GM21447 (cell line): ENCODE measurements around the gene SYNDIG1.

Experiments used
- ATAC-seq: cut with Tn5 transposase; IDR thresholded peaks from one replicate; pipeline ENCODE4 v1.9.1; 2021; ENCODE audit not compliant: unreplicated experiment

The SYNDIG1 gene

DNA sequence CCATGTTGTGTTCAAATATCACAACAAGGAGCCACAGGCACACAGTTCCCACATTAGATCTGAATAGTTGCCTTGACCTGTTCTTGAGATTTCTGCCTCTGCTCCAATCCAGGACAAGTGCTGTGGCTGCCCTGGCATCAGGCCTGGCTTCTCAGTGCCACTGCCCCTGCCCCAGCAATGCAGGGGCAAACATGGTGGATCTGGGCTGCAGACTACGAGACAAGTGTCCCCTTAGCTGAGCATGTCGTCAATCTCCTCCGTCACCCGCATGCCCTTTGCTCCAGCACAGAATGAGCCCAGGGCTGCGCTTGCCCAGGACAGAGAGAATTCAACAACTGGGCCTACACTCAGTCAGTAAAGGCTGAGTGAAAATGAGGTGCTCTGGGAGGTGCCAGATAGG is 201.6 kb downstream of the SYNDIG1 start:
- ATAC-seq, result no peak

DNA sequence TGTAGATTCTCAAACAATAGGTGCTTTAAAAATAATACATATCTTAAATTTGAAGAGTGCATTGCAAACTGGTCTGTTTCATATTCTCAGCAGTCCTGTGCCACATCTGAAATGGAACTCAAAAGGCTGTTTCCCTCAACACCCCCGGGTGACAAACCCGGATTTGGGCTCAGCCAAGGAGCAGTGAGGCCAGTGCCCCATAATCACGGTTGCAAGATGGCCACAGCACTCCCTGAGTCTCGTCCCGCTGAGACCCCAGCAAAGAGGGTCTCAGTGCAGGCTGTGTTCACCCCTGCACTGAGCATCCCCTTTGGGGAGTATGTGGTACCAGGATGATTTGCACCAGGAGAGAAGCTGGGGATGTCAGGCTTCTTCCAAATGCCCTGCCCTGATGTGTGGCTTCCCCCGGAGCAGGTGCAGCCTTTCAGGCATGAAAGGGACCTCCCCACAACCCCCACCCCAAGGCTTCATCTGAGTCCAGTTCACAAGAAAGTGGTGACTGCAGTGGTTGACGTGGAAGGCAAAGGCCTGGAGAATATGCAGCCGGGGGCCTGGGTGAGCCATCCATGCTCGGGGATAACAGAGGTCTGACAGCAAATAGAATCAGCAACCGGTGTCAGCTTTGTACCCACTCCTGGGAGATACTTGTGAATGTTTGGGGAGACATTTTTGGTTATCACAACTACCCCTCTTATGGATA is 202.9 kb downstream of the SYNDIG1 start:
- no peak for ATAC-seq

DNA sequence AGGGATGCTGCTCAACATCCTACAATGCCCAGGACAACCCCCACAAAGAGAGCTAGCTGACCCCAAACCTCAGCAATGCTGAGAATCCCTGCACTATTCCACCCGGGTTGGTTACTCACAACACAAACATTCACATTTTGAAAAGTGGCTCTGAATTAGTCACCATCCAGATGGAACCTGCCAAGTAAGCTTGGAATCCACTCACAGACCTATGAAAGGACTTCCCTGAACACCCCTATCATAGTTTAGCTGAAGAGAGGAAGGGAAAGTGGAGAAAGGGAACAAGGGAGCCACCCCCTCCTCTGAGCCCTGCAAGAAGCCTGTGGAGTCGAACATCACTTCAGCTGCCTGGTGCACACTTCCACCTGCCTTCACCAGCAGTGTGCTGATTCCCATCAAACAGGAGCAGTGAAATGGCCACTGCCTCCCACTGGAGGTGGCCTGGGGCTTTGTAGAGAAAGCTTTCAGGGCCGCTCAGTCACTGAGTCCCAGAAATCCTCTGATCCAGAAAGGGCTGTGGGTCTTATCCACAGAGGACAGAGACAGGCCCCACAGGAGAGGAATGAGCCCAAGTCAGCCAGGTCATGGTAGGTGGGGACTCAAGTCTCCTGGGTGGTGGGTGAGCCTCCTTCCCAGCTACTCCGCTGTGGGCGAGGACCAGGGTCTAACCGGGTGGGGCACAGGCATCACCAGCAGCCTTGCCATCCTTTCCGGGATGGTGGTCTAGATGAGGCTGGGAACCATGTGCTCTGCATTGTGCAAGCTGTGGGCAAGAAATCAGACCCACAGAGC is 203.7 kb downstream of the SYNDIG1 start:
- ATAC-seq, result no peak

DNA sequence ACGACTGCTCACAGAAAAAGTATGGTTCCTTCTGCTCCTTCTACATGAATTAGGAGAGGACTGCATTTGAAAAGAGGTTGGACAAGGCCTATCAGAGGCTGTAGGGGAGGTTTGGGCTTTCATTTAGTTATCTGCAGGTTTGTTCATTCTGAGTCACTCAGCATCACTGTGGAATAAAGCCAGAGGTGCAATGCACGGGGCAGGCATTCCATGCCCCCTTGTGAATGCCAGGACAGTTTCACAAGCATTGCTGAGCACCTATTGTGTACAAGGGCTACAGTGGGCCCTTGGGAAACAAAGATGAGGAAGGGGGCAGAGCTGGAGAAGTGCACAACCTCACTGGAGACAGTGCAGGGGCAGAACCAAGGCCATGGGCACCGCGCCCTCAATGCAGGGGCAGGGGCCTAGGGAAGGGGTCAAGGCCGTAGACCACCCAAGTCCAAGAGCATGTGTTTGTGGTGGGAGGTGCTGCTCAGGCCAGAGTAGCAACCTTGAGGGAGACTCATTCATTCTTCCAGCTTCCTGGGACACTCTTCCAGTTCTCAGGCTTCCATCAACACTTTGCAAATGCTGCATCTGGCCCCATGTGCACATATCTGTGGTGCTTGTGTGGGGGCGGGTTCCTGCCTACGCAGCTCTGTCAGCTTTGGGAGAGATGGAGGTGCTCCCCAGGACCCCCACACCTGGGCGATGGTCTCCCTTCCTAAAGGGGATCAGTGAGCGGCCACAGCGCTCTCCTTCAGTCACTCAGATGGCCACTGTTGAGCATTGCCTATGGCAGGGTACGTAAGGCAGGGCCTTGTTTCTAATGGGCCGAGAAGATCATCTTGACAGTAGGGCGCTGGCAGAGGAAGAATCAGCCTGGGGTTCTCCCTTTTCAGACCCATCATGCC is 204.5 kb downstream of the SYNDIG1 start:
- ATAC-seq, result no peak

DNA sequence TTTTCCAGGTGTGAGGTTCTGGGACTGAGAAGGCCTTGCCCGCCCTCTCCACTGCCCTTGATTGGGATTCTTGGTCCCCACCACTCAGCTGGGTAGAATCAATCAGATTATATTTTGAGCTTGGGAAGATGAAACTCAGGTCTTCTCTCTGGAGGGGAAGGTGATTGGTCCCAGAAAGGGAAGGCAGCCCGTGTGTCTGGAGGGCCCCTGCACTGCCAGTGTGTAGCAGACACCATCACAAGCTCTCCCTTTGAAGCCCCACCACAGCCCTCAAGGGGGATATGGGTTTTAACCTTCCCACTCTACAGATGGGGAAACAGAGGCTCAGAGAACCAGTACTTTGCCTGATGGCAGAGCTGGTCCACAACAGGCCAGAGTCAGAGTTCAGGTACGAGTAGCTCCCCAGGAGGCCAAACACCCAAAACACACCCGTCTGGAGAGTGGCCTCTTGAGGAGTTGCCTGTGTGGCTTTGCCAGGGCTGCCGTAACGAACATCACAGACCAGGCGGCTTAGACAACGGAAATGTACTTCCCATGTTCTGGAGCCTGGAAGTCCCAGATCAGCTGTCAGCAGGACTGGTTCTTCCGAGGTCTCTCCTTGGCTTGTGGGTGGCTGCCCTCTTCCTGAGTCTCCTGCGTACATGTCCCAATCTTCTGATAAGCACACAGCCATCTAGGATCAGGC is 205.6 kb downstream of the SYNDIG1 start:
- ATAC-seq, result no peak

DNA sequence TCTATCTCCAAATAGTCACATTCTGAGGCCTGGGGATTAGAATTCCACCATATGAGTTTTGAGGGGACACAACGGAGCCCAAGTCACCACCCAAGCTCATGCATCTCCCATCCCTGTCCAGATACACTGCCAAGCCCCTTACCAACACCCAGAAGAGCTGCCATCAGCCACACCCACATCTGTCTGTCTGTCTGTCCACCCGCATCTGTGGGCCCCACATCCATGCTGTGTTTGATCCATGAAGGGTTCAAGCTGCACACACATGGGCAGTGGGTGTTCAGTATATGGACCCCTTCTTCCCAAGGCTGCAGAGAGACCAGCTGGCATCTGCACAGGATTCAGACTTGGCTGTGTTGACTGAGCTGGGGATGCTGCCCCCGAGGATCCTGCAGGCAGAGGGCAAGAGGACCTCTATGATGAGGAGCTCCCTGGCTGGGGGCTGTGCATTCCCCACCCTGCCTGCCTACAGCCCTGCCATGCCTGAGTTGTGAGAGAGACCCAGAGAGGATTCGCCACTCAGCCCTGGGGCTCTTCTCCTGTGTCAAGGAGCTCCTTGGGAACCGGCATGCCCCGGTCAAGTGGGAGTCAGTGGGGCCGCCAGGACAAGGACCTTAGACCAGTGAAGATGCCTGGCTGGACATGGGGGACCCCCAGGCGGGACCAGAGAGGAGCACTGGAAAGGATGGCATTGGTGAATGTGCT is 206.4 kb downstream of the SYNDIG1 start:
- ATAC-seq, result no peak

DNA sequence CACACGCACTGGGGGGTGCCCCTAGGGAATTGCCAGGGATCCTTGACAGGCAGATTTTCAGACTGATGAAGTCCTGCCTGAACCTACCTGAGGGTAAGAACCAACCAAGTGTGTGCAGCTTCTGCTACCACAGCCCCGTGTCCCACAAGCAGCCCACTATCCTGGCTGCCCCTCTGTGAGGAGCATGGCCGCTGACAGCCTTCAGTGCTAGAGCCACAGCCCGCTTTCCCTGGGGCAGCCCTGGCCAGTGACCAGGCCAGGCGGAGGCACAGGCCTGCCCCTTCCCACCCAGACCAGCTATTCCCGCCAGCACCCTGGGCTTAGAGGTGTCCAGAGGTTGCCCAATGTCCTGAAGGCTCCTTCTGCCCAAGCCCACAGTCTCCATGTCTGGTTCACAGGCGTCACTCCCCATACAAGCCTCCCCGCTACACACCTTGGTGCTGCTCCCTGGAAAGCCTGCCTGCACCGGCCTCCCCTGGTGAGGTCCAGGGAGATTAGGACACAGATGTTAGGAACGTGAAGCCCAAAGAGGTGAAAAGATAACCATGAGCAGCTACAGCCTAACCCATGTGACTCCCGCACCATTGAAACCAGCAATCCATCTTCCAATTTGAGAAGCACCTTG is 207.0 kb downstream of the SYNDIG1 start:
- ATAC-seq, result no peak

DNA sequence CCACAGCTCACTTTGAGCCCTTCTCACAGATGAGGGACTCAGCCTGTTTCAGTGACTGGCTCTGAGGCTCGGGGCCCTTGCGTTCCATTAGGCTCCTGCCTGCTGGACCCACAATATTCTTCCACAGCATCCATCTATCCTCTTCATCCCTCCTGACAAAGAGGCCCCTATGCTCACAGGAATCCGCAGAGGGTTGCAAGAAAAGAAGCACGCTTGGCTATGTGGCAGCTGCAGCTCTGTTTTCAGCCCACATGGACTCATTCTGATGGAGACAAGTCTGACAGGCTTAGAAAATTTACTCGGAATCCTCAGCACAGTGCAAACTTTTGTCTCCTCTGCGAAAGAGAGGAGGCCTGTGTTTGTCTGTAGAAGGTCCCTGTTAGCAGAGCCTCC is 207.5 kb downstream of the SYNDIG1 start:
- ATAC-seq, result no peak

DNA sequence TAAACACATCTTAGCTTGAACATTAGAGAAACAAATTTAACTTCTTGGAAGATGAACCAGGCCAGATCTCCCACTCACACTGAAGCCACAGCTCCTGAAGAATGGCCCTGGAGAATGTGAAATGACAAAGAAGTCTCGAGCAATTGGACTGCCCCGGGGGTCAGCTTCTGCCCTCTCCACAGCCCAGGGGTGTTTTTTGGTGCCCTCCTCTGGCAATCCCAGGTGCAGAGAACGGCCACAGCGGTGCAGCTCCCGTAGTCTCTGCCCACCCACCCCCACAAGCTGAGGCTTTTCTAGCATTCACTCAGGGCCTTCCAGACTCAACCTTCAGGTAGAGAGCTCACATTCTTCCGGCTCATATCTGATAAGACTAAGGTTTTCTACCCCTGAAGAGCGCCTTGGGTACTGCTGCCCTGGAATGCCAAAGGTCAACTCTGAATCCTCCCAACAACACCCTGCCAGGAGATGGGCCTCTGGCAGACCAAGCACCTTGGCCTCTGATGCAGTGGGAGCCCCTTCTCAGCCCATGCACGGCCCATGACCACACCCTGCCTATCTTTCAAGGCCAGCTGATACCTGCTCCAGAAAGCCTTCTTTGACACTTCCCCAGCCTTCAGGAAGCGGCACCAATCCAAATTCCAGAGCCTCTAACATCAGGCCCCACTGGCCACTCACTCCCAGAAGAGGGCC is 208.3 kb downstream of the SYNDIG1 start:
- ATAC-seq, result no peak

DNA sequence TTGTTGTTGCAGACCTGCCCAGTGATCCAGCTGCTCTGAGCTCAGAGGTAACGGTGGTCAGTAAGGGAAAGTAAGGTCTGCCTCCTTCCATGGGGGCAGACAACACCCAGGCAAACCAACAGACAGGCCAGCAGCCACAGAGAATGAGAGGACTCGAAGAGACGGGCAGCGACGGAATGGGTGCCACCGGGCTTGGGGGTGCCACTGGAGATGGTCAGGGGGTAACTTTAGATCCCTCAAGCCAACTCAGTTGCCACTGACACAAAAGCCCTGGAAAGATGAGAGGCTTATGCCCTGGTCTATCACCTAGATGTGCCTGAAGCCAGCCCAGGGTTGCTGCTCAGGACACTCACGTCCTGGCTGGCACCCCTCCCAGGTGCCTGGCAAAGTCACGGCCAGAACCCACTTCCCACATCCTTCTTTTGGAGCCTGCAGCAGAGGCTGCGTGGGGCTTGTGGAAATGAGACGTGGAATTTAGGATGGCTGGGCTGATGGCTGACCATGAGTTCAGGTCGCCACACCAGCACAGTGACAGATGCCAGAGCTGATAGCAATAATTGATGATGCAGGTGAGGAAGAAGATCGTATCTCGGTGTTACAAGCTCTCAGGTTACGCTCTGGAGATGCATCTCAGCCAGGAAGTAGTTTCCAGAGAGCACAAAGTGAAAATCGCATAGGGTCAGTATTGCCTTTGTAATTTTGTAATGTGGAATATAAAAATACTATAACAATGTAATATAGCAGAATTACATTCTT is 209.1 kb downstream of the SYNDIG1 start:
- no peak for ATAC-seq

DNA sequence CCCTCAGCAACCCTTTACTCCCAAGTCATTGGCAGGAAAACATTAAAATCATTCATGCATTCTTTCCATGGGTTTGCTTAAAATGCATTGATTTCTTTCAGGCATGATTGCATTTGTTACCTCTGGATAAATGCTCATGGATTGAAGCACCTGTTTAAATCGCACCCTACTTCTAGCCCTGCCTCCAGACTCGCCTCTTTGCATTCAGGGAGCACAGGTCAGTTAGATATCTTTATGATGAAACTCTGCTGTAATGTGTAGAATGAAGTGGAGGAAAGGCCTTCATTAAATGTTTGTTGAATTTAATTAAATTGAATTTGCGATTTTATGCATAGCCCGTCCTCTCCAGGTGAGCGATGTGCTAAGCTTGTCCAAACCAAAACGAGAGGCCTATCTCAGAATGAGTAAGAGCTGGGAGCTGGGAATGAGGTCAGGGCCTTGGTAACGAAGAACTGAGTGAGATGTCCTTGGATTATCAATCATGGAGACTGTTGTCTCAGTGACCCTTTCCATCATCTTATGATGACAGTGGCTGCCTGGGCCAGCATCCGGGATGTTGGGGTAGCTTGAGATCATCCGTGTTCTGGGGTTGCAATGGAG is 210.1 kb downstream of the SYNDIG1 start:
- ATAC-seq, result no peak

DNA sequence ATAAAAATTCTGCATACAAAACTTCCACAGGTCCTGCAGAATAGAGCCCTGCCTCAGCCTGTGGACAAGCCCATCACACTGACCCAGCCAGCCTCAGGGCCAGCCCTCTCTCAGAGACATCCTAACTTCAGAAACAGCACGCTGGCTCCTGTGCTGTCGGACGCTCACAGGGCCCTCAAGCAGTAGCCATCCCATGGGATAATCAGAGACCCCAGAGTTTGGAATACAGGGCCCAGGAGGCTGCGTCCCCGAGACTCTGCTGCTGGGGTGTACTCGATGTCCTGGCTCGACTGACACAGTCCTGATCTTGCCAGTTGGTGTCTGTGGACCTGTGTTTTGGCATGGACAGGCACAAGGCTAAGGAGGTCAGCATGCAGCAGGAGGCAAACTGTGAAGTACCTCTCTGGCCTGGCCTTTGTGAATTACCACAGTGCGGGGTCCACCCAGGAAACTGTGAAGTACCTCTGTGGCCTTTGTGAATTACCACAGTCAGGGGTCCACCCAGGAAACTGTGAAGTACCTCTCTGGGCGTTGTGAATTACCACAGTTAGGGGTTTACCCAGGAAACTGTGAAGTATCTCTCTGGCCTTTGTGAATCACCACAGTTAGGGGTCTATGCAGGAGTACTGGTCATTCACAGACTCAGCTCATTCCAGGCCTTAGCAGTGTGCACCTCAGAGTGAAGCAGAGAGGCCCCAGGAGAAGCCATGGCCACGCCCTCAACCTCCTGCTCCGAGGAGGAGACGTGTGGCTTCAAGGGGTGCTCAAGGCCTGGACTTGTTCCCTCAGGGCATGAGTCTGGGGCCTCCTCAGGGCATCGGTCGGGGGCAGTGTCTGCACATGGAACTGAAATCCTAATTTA is 212.4 kb downstream of the SYNDIG1 start:
- ATAC-seq, result no peak

DNA sequence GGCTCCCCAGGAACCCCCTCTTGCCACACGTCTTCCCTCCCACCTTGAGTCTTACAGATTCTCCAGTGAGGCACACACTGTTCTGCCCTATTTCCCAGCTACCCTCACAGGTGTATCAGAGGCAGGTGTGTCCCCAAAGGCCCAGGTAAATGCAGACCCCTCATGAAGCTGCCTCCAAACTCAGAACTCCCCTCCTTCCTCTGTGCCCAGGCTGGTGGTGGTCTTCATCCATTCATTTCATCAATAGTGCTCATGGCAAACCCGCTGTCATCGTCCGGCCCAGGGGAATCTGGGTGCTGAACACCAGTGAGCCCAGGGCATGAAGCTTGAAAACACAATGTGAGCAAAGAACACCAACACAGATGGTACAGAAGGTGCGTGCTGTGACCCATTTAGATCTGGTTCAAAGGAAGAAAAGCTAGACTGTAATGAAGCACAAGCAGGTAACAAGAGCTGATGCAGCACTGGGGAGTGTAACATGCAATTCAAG is 213.1 kb downstream of the SYNDIG1 start:
- ATAC-seq, result no peak

DNA sequence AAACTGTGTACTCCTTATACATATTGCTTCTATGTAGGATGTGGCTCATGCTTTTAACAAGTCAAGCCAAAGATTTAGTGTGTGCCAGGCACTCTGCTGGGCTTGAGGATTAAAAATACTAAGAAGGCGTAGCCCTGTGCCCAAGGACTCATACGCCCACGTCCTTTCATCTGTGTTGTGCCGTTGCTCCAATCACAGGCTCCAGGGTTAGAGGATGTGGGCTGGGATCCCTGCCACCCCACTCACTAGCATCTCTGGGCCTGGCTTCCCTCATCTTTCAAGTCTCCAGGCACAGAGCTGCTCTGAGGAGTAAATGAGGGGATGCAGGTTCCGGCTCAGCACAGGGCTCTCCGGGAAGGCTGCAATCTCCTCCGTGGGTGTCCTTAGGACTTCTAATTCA is 214.2 kb downstream of the SYNDIG1 start:
- no peak for ATAC-seq

DNA sequence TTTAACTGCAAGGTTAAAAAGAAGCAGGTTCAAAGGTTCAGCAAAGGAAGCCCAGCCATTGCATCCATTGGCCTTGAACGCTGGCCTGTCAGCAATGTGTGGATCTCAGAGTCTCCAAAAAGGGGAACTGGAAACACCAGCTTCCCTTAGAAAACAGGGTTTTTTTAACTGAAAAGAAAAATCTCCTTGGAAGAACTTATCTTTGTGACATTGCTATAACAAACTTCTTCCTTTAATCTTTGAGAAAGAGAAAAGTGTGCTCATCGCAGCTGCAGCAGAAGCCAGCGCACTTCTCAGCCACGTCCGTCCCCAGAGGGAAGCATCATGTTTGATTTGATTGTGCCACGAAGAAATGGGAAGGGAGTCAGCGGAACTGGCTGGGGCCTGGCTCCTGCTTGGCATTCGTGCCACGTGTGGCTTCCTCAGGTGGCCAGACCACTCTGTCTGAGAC is 215.0 kb downstream of the SYNDIG1 start:
- no peak for ATAC-seq

DNA sequence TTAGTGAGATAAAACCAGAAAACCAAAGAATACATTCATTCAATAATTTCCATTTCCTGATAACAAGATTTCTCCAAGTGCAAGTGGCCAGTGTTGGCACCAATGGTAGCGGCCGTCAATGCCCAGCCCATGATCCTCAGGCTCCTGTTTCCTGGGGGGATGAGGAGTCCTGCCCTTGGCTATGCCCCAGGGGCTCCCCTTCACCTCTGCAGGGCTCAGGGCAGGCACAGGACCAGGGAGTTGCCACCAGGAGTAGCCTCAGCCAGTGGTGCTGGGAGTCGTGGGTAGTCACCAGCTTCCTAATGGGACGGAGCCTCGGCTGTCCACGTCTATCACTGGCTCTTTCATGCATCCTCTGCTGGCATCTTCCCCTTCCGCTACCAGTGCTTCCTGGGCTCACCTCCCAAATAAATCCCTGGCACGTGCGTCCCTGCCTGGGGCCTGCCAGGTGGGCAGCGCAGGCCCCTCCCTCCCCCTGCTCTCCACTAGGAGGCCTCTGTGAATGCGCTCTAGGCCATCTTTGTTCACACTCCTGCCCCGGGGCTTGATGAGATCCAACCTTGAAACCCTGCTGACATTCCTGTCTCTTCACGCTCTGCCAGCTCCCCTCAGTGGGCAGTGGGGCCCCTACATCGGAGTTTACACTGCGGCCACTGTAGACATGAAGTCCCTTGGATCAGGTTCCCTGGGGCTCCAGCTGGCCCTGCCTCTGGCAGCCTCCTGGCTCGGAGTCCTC is 215.7 kb downstream of the SYNDIG1 start:
- ATAC-seq, result no peak
